ENCODE measurements around the gene COMMD4.
"Not testable (repeated sequence)": the region's sequence is repeated elsewhere in the genome, so short reads cannot be mapped to it uniquely, and the experiment has no call there.

COMMD4 gene

DNA sequence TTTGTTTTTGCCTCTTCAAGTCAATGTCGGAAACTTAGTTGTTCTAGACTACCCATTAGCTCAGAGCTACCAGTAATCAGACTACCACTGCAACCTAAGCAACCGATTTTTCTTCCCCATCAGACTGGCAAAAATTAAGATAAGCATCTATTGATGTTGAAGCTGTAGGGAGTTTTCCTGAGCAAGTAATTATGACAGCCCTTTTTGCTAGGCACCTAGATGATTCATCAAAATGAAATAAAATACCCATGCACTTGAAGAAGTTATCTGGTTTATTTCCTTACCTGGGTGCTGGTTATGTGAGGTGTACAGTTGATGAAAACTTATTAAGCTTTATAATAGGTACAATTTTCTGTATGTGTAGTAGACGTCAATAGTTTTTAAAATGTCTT, 554 bp upstream of the COMMD4 start:
- H3K9ac ChIP-seq, result peak overlapping the region; percentile 77 to 87 (median 83); a peak in 20 of 22 replicates

DNA sequence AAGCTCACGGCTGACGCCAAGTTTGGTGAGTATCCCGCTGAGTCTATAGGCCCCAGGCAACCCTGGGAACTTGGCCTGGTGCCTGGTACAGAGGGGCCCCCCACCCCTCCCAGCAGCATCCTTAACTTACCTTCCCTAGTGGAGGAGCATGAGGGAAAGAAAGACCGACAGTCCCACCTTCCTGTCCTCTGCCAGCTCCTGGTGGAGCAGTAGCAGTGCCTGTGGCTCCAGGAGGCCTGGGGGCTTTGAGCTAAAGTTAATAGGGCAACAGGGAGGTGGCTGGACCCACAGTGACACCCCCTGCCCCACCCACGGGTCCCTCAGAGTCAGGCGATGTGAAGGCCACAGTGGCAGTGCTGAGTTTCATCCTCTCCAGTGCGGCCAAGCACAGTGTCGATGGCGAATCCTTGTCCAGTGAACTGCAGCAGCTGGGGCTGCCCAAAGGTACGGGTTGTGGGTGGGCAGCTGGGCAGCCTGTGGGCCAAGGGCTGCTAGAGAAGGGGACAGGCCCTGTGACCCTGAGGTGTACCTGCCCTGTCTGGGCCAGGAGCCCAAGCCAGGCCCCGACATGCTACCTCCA, 2.9 kb downstream of the COMMD4 start:
- Histone ChIP-seq H3K4me1 (peaks cover 15 to 33% (median 25%) of the 10 kb centered on the region in 10 experiments), H3K27ac (no peak overlapping the region), H3K9ac (no peak overlapping the region), H3K27me3 (no peaks in the 10 kb centered on the region), H4K20me1 (peaks cover 0 to 7% (median 0%) of the 10 kb centered on the region in 11 experiments; a peak in 1 of 22 replicates), H3K36me3 (peaks cover 17 to 37% (median 34%) of the 10 kb centered on the region in 11 experiments), H3K9me3 (replicated peaks in 1 of 11) (no peaks in the 10 kb centered on the region), H3K4me3 (no peak overlapping the region), H3K4me2 (no peak overlapping the region)
- no peak for TF ChIP-seq Cebpa-rat (IDR thresholded peaks at IDR 0.05)

More for the DNA sequence above, 554 bp upstream of the COMMD4 start:
- no peak for TF ChIP-seq Cebpa-rat (IDR thresholded peaks at IDR 0.05)
- Histone ChIP-seq H3K4me3 (peak overlapping the region; percentile 58 to 79 (median 73)), H3K4me1 (peaks cover 11 to 23% (median 20%) of the 10 kb centered on the region in 10 experiments), H3K27me3 (no peaks in the 10 kb centered on the region), H3K27ac (peak overlapping the region in 10 of 11 experiments; percentile 78 to 90 (median 84); a peak in 15 of 22 replicates), H4K20me1 (peaks cover 0 to 7% (median 0%) of the 10 kb centered on the region in 11 experiments; a peak in 1 of 22 replicates), H3K9me3 (replicated peaks in 1 of 11) (no peaks in the 10 kb centered on the region), H3K4me2 (peak overlapping the region; percentile 87 to 98 (median 94)), H3K36me3 (peaks cover 10 to 20% (median 19%) of the 10 kb centered on the region in 11 experiments)

DNA sequence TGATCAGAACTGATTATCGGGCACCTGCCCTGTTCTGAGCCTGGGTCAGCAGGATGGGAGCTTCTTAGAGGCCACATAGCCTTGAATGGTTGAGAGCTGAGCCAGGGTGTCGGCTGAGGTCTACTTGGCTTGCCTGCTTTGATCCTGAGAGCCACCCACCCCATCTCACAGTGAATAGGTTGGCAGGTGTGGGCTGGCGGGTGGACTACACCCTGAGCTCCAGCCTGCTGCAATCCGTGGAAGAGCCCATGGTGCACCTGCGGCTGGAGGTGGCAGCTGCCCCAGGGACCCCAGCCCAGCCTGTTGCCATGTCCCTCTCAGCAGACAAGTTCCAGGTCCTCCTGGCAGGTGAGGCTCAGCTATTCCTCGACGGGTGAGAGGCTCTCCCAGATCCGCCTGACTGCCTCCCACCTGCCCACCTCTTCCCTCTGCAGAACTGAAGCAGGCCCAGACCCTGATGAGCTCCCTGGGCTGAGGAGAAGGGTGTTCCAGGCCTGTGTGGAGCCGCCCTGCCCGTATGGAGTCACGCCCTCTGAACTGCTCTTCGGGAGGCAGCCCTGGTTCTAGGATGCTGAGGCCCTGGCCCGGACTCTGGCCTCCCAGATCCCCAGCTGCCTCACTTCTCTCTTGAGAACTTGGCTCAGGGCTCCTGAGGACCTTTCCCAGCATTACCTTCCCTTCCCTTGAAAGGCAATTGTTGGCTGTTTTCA, 3.8 kb downstream of the COMMD4 start:
- H3K9ac ChIP-seq, result no peak overlapping the region
- peaks cover 19 to 38% (median 31%) of the 10 kb centered on the region in 10 experiments for H3K4me1 ChIP-seq
- peaks cover 0 to 7% (median 0%) of the 10 kb centered on the region in 11 experiments; a peak in 1 of 22 replicates for H4K20me1 ChIP-seq
- H3K4me3 ChIP-seq, result no peak overlapping the region
- H3K27me3 ChIP-seq, result no peaks in the 10 kb centered on the region
- peaks cover 17 to 37% (median 34%) of the 10 kb centered on the region in 11 experiments for H3K36me3 ChIP-seq
- TF ChIP-seq Cebpa-rat (IDR thresholded peaks at IDR 0.05), result no peak
- H3K4me2 ChIP-seq, result no peak overlapping the region
- H3K9me3 ChIP-seq (replicated peaks in 1 of 11), result no peaks in the 10 kb centered on the region
- no peak overlapping the region for H3K27ac ChIP-seq

DNA sequence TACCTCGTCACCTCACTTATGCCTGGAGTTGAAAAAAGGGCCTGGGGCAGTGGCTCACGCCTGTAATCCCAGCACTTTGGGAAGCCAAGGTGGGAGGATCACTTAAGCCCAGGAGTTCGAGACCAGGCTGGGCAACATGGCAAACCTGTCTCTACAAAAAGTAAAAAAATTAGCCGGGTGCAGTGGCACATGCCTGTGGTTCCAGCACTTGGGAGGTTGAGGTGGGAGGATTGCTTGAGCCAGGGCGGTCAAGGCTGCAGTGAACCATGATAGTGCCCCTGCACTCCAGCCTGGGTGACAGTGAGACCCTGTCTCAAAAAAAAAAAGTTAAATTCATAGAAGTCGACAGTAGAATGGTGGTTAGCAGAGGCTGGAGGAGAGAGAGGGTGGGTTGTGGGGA, 6.4 kb downstream of the COMMD4 start:
- Histone ChIP-seq H3K4me3 (no peak overlapping the region), H3K4me2 (no peak overlapping the region), H3K9me3 (replicated peaks in 1 of 11) (no peaks in the 10 kb centered on the region), H3K27ac (no peak overlapping the region), H3K27me3 (no peaks in the 10 kb centered on the region), H3K4me1 (peaks cover 19 to 33% (median 23%) of the 10 kb centered on the region in 10 experiments; a peak in 19 of 20 replicates), H3K9ac (no peak overlapping the region), H4K20me1 (peaks cover 0 to 7% (median 0%) of the 10 kb centered on the region in 11 experiments; a peak in 1 of 22 replicates), H3K36me3 (peaks cover 17 to 37% (median 34%) of the 10 kb centered on the region in 11 experiments)
- TF ChIP-seq Cebpa-rat (IDR thresholded peaks at IDR 0.05), result no peak

DNA sequence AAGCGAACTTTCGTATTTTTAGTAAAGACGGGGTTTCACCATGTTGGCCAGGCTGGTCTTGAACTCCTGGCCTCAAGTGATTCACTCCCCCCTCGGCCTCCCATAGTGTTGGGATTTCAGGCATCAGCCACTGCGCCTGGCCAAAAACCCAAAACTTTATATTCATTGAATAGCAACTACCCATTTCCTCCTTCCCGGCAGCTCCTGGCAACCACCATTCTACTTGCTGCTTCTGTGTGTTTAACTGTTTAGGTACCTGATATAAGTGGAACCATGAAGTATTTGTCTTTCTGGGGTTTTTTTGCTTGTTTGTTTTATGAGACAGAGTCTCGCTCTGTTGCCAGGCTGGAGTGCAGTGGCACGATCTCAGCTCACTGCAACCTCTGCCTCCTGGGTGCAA, 8.1 kb downstream of the COMMD4 start:
- H3K9me3 ChIP-seq (replicated peaks in 1 of 11); H4K20me1 ChIP-seq; H3K9ac ChIP-seq; H3K27ac ChIP-seq; H3K4me3 ChIP-seq: not testable (repeated sequence)
- Histone ChIP-seq H3K4me2 (peak overlapping the region in 8 of 11 experiments; percentile 13 to 62 (median 44); a peak in 10 of 22 replicates), H3K4me1 (peaks cover 20 to 47% (median 35%) of the 10 kb centered on the region in 10 experiments), H3K36me3 (peaks cover 17 to 35% (median 28%) of the 10 kb centered on the region in 11 experiments), H3K27me3 (peaks cover 0 to 15% (median 0%) of the 10 kb centered on the region in 11 experiments; a peak in 6 of 22 replicates)

DNA sequence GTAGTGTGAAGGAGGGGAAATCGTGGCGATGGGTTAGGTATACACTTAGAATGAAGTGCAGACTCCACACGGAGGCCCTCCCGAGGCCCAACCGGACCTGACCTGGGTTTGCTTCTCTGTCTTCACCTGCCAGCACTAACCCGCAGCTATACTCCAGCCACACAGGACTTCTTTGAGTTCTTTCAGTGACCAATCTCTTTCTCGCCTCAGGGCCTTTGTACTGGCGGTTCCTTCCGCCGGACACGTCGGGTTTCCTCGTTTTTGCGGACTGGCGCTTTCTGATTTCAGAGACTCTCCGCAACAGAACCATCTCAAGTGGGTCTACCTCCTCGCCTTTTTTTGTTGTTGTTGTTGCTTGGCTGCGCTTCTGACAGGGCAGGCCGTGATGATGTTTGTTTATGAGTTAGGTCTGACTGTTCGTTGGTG, 10.9 kb downstream of the COMMD4 start, which contains the start of gene NEIL1:
TSS of gene NEIL1 (plus strand) at position 244 of the 426 bp plus-strand sequence. CDS start 1,867 bp downstream, outside the sequence.
- TF ChIP-seq Cebpa-rat (IDR thresholded peaks at IDR 0.05), result no peak
- H3K4me1 ChIP-seq, result peaks cover 38 to 75% (median 63%) of the 10 kb centered on the region in 10 experiments
- H3K27me3 ChIP-seq, result peaks cover 0 to 16% (median 0%) of the 10 kb centered on the region in 11 experiments; a peak in 6 of 22 replicates
- H3K4me2 ChIP-seq, result peak within 1 kb of the TSS; percentile 94 to 100 (median 99)
- H3K9me3 ChIP-seq (replicated peaks in 1 of 11), result peaks cover 12 to 22% (median 18%) of the 10 kb centered on the region in 11 experiments; a peak in 20 of 22 replicates
- H4K20me1 ChIP-seq, result peaks cover 0 to 18% (median 0%) of the 10 kb centered on the region in 11 experiments; a peak in 8 of 22 replicates
- H3K36me3 ChIP-seq, result peaks cover 0 to 11% (median 7%) of the 10 kb centered on the region in 11 experiments; a peak in 14 of 22 replicates
- peak within 1 kb of the TSS; percentile 70 to 94 (median 82) for H3K4me3 ChIP-seq
- peak within 1 kb of the TSS; percentile 74 to 93 (median 83) for H3K9ac ChIP-seq
- peak within 1 kb of the TSS; percentile 67 to 87 (median 81) for H3K27ac ChIP-seq

DNA sequence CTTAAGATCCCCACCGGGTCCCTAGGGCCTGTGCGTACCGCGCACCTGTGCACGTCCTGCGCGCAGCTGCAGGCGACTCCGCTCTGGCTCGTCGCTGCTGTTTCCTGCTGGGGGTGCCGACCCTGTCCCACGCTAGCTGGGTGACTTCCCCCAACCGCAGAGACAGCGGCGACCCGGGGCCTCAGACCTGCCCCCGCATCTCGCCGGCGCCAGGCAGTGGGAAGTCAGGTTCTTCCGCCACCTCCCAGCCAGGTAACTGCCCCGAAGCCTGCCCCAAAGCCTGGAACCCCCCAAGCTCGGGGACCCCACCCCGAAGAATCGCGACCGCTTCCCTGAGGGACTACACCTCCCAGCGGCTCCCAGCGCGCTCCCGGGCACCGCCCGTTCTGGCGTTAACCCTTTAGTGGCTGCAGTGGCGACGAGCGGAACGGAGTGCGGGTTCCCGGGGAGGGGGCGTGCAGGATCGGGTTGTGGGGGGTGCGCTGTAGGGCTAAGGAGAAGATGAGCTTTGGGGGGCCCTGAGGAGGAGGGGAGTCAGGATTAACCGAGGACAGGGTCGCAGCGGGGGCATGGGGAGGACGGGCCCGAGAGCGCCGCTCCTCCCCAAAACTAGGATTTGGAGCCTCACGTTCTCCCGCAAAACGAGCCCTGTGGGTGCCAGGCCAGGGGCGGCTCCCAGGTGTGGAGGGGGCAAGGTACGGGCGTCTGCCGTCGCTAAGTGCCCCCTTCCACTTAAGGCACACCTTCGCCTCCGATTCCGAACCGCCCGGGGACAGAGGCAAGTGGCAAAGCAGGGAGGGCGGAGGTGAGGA, 11.6 kb downstream of the COMMD4 start:
- Histone ChIP-seq H3K27me3 (peaks cover 0 to 16% (median 0%) of the 10 kb centered on the region in 11 experiments; a peak in 6 of 22 replicates), H3K4me3 (peak overlapping the region; percentile 70 to 94 (median 82)), H3K9ac (peak overlapping the region; percentile 74 to 93 (median 83)), H4K20me1 (peaks cover 0 to 24% (median 0%) of the 10 kb centered on the region in 11 experiments; a peak in 9 of 22 replicates), H3K4me2 (peak overlapping the region; percentile 94 to 100 (median 99)), H3K9me3 (replicated peaks in 1 of 11) (peaks cover 12 to 22% (median 18%) of the 10 kb centered on the region in 11 experiments; a peak in 20 of 22 replicates), H3K27ac (peak overlapping the region; percentile 67 to 87 (median 81)), H3K36me3 (peaks cover 0 to 15% (median 13%) of the 10 kb centered on the region in 11 experiments; a peak in 12 of 22 replicates), H3K4me1 (peaks cover 38 to 80% (median 67%) of the 10 kb centered on the region in 10 experiments)
- no peak for TF ChIP-seq Cebpa-rat (IDR thresholded peaks at IDR 0.05)

DNA sequence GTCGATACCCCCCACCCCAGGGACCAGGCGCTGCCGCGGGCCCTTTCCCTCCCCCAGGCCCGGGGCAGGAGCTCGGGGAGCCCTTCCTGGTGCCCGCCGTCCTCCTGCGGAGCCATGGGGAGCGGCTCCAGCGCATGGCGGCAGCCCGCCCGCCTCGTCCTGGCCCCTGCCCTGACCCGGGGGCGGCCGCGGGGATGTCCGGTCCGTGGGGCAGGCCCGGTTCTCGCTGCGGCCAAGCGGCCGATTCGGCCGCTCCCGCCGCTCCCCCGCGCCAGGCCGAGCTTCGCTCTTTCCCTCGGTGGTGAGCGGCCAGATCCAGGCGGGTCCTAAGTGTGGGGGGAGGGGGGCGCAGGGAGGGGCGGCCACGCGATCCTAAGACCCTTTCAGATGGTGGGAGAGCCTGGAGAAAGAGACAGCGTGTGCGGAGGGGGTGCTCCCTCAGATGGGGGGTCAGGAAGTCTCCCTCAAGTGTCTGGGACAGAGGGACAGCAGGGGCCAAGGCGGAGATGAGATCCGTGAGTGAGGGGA, 12.2 kb downstream of the COMMD4 start:
- Histone ChIP-seq H4K20me1 (peaks cover 0 to 30% (median under 1%) of the 10 kb centered on the region in 11 experiments; a peak in 10 of 22 replicates), H3K36me3 (peaks cover 0 to 18% (median 13%) of the 10 kb centered on the region in 11 experiments; a peak in 13 of 22 replicates), H3K27me3 (peaks cover 0 to 16% (median 0%) of the 10 kb centered on the region in 11 experiments; a peak in 6 of 22 replicates), H3K9me3 (replicated peaks in 1 of 11) (peaks cover 12 to 22% (median 18%) of the 10 kb centered on the region in 11 experiments; a peak in 20 of 22 replicates), H3K4me1 (peaks cover 38 to 80% (median 68%) of the 10 kb centered on the region in 10 experiments), H3K27ac (peak overlapping the region; percentile 67 to 87 (median 81)), H3K4me2 (peak overlapping the region; percentile 94 to 100 (median 99)), H3K4me3 (peak overlapping the region; percentile 70 to 94 (median 82)), H3K9ac (peak overlapping the region; percentile 74 to 93 (median 83))
- TF ChIP-seq Cebpa-rat (IDR thresholded peaks at IDR 0.05), result no peak

Measured in BLaER1 treated with 17β-estradiol and CSF1 and Interleukin-3, amounts not matched to agents 10 nM and 100 nM (cell line).